ENCODE results near the gene NUMA1. TPM values are rescaled to one million over a fixed set of nuclear protein-coding genes. Genes with fewer than 3 reads are reported as not detected.

The NUMA1 gene
- total and polyA plus RNA-seq, 4 donors, result 19.5 to 93.2 (median 42.1) TPM

- DNase-seq (ENCODE audit: low spot score), result no peak
- no peak overlapping the region for H3K4me3 ChIP-seq (ENCODE audit: low read depth in 1 of 3, low read length in 3 of 3)
- no peaks in the 10 kb centered on the region for H3K9me3 ChIP-seq (ENCODE audit: control insufficient read depth in 4 of 4, low read length in 3 of 4)
- peaks cover 4 to 37% (median 29%) of the 10 kb centered on the region in 4 donors for H3K36me3 ChIP-seq (ENCODE audit: control insufficient read depth in 4 of 4, insufficient read depth in 3 of 4, low read depth in 1 of 4, low read length in 3 of 4)
- 34% methylated on average over 1 of the region's 1 CpG for WGBS
- no peak overlapping the region for H3K9ac ChIP-seq (ENCODE audit: low read depth in 1 of 2, low read length in 2 of 2)
- TF ChIP-seq EGR1 (IDR thresholded peaks at IDR 0.05; ENCODE audit: low read depth in 2 of 2) (no peak), HNF4A (conservative IDR thresholded peaks at IDR 0.05) (peak in 1 of 2 donors; percentile 11)
- no peak overlapping the region for H3K27ac ChIP-seq (ENCODE audit: low read depth in 1 of 2, low read length in 2 of 2)
- no peaks in the 10 kb centered on the region for H3K27me3 ChIP-seq (ENCODE audit: control insufficient read depth in 4 of 4, insufficient read depth in 4 of 4, low read length in 3 of 4)
- H3K4me1 ChIP-seq (ENCODE audit: control insufficient read depth in 4 of 4, insufficient read depth in 4 of 4, low read length in 3 of 4), result peaks cover 0 to 23% (median 15%) of the 10 kb centered on the region in 4 donors
Measured at GRCh38 chr11:72030472-72031045, 49.8 kb downstream of the NUMA1 start.

DNA sequence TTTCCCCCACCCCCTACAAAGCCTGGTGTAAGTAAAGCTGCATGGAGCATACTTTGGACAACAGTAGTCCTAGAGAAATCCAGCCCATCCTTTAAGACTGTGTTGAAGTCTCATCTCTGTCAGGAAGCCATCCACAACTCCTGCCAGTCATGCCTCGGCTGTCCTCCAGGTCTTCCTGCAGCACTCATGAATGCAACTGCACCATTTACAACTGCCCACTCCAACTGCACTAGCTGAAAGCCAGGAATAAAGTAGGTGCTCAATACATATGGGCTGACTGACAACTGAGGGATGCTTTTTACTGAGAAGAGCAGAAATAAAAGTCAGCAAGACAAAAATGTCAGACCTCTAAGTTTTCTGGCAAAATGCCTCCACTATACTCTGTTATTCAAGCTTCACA is 54.3 kb downstream of the NUMA1 start:
- WGBS, result 73% methylated on average over 1 of the region's 1 CpG
- Histone ChIP-seq H3K27ac (ENCODE audit: low read depth in 1 of 2, low read length in 2 of 2) (no peak overlapping the region), H3K9me3 (ENCODE audit: control insufficient read depth in 4 of 4, low read length in 3 of 4) (no peaks in the 10 kb centered on the region), H3K27me3 (ENCODE audit: control insufficient read depth in 4 of 4, insufficient read depth in 4 of 4, low read length in 3 of 4) (no peaks in the 10 kb centered on the region), H3K4me1 (ENCODE audit: control insufficient read depth in 4 of 4, insufficient read depth in 4 of 4, low read length in 3 of 4) (peaks cover 0 to 25% (median 10%) of the 10 kb centered on the region in 4 donors), H3K36me3 (ENCODE audit: control insufficient read depth in 4 of 4, insufficient read depth in 3 of 4, low read depth in 1 of 4, low read length in 3 of 4) (peaks cover 13 to 58% (median 54%) of the 10 kb centered on the region in 4 donors), H3K9ac (ENCODE audit: low read depth in 1 of 2, low read length in 2 of 2) (no peak overlapping the region), H3K4me3 (ENCODE audit: low read depth in 1 of 3, low read length in 3 of 3) (no peak overlapping the region)
- no peak for DNase-seq (ENCODE audit: low spot score)
- TF ChIP-seq, protein P1, sequence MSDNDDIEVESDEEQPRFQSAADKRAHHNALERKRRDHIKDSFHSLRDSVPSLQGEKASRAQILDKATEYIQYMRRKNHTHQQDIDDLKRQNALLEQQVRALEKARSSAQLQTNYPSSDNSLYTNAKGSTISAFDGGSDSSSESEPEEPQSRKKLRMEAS (IDR thresholded peaks at IDR 0.05), result no peak
- TF ChIP-seq SP1 (IDR thresholded peaks at IDR 0.05), result no peak

DNA sequence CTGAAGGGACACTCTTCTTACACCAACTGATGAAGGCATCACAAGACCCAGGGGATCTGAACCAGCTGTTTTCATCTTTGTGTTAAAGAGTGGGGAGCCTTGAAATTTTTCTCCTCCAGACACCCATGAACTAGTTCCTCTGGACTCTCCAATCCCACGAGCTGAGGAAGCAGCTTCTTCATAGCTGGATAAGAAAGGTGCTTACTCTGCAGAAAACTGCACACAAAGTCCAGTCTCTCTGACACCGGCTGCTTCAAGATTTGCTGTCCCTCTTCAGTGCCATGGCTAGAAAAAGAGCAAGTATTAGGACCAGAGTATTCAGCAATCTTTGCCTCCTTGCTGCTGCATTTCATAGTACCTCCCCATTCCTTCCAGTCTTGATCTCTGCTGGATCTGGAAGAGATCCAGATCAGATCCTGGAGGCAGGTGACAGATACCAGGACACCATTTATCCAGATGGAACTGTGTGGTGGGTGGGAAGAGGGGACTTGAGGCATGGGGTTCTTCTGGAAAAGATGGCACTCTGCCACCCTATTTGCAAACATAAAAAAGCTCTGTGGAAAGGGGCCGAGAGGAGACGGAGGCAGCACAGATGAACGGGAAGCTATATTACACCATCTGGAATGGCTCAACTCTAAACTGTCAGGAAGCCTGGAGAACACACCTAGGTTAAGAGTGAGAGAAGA is 56.1 kb downstream of the NUMA1 start:
- whole genome bisulfite sequencing, result 44% methylated on average over 5 of the region's 5 CpGs
- peaks cover 0 to 15% (median 3%) of the 10 kb centered on the region in 4 donors for H3K4me1 ChIP-seq (ENCODE audit: control insufficient read depth in 4 of 4, insufficient read depth in 4 of 4, low read length in 3 of 4)
- no peak for DNase-seq (ENCODE audit: low spot score)

More for the DNA sequence above, 56.1 kb downstream of the NUMA1 start:
- Histone ChIP-seq H3K27me3 (ENCODE audit: control insufficient read depth in 4 of 4, insufficient read depth in 4 of 4, low read length in 3 of 4) (no peaks in the 10 kb centered on the region), H3K27ac (ENCODE audit: low read depth in 1 of 2, low read length in 2 of 2) (no peak overlapping the region), H3K4me3 (ENCODE audit: low read depth in 1 of 3, low read length in 3 of 3) (no peak overlapping the region), H3K9me3 (ENCODE audit: control insufficient read depth in 4 of 4, low read length in 3 of 4) (no peaks in the 10 kb centered on the region), H3K36me3 (ENCODE audit: control insufficient read depth in 4 of 4, insufficient read depth in 3 of 4, low read depth in 1 of 4, low read length in 3 of 4) (peaks cover 17 to 71% (median 69%) of the 10 kb centered on the region in 4 donors), H3K9ac (ENCODE audit: low read depth in 1 of 2, low read length in 2 of 2) (no peak overlapping the region)
- TF ChIP-seq, protein P2, sequence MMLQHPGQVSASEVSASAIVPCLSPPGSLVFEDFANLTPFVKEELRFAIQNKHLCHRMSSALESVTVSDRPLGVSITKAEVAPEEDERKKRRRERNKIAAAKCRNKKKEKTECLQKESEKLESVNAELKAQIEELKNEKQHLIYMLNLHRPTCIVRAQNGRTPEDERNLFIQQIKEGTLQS (IDR thresholded peaks at IDR 0.05), result no peak
- TF ChIP-seq CTCF (IDR thresholded peaks at IDR 0.05; ENCODE audit: low read depth, low read length, missing input control) (no peak), JUND (IDR thresholded peaks at IDR 0.05) (no peak), GABPA (IDR thresholded peaks at IDR 0.05 in 1 of 2, conservative IDR thresholded peaks at IDR 0.05 in 1 of 2) (no peak), TAF1 (conservative IDR thresholded peaks at IDR 0.05) (no peak), HNF4A (conservative IDR thresholded peaks at IDR 0.05) (no peak), FOXA2 (IDR thresholded peaks at IDR 0.05) (no peak), FOXA1 (IDR thresholded peaks at IDR 0.05) (no peak), NR2F2 (IDR thresholded peaks at IDR 0.05) (no peak), SP1 (IDR thresholded peaks at IDR 0.05) (no peak), RXRA (IDR thresholded peaks at IDR 0.05) (no peak), RAD21 (IDR thresholded peaks at IDR 0.05) (no peak), EGR1 (IDR thresholded peaks at IDR 0.05; ENCODE audit: low read depth in 2 of 2) (no peak), HNF4G (IDR thresholded peaks at IDR 0.05) (no peak)
- TF ChIP-seq, protein P1 (IDR thresholded peaks at IDR 0.05), result no peak
- TF ChIP-seq, protein P3, sequence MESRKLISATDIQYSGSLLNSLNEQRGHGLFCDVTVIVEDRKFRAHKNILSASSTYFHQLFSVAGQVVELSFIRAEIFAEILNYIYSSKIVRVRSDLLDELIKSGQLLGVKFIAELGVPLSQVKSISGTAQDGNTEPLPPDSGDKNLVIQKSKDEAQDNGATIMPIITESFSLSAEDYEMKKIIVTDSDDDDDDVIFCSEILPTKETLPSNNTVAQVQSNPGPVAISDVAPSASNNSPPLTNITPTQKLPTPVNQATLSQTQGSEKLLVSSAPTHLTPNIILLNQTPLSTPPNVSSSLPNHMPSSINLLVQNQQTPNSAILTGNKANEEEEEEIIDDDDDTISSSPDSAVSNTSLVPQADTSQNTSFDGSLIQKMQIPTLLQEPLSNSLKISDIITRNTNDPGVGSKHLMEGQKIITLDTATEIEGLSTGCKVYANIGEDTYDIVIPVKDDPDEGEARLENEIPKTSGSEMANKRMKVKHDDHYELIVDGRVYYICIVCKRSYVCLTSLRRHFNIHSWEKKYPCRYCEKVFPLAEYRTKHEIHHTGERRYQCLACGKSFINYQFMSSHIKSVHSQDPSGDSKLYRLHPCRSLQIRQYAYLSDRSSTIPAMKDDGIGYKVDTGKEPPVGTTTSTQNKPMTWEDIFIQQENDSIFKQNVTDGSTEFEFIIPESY (IDR thresholded peaks at IDR 0.05), result no peak

Measured in liver (tissue), 9 donors.